Measurements from ENCODE around the gene PSEN2. TPM values are rescaled to one million over a fixed set of nuclear protein-coding genes. Genes with fewer than 3 reads are reported as not detected.

Gene PSEN2
- total RNA-seq, 2 experiments from 2014 or later = 0.48 to 1.7 TPM

DNA sequence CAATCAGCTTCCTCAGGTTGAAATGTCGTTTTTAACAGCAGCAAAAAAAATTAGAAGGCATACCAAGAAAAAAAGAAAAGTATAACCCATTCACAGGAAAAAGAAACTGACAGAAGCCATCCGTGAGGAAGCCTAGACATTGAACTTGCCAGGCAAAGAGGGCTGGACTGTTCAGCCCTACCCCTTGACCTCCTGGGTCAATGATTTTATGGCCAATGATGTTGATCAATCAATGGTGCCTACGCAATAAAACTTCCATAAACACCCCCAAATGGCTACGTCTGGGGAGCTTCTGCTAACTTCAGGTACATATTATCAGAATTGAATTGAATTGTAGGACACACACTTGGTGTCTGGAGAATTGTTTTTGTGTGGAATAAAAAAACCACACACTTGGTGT, 4.8 kb upstream of the PSEN2 start:
- BruUV-seq (replicated peaks) = no TSS peak

DNA sequence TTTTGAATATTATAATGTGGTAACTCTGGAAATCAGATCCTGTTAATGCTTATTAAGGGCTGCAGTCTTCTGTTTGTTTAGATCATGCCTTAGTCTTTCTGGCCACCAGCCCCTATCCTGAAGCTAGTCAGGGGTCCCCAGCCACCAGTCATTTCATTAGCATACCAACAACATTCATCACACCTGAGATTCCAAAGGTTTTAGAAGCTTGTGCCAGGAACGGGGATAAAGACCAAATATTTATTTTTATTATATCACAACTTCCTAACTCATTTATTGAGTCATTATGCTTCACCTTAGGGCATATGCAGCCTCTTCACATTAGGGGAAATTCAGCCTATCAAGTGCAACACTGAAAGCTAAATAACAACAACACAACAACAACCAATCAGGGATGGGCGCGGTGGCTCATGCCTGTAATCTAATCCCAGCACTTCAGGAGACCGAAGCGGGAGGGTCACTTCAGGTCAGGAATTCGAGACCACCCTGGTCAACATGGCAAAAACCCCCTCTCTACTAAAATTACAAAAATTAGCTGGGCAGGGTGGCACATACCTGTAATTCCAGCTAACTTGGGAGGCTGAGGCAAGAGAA, 2.9 kb upstream of the PSEN2 start:
- POLR2A ChIA-PET = interaction anchor here (0.7 to 1.4 kb wide), 2 partner anchors 11 to 391 kb away, joined by 4 to 5 read pairs; no protein-coding TSS in a partner anchor
- no peaks in the 10 kb centered on the region for H3K36me3 ChIP-seq (ENCODE audit: insufficient read depth, low read length)
- H3K9me3 ChIP-seq (ENCODE audit: low read length) = no peaks in the 10 kb centered on the region
- H3K27ac ChIP-seq (ENCODE audit: low read depth, low read length, poor library complexity, severe bottlenecking) = no peak overlapping the region
- peaks cover 6% of the 10 kb centered on the region for H3K4me1 ChIP-seq (ENCODE audit: insufficient read depth, low read length, poor library complexity, severe bottlenecking)
- no peak overlapping the region for H3K4me2 ChIP-seq (ENCODE audit: low read length)
- BruUV-seq (replicated peaks) = no TSS peak
- H3K9me2 ChIP-seq (ENCODE audit: insufficient read depth, low read length) = no peaks in the 10 kb centered on the region
- no peak for DNase-seq (ENCODE audit: low spot score)
- H3K4me3 ChIP-seq (ENCODE audit: low read depth, low read length, poor library complexity, severe bottlenecking) = no peak overlapping the region
- H4K20me1 ChIP-seq (ENCODE audit: insufficient read depth, low read length) = no peaks in the 10 kb centered on the region
- TF ChIP-seq, protein P1, sequence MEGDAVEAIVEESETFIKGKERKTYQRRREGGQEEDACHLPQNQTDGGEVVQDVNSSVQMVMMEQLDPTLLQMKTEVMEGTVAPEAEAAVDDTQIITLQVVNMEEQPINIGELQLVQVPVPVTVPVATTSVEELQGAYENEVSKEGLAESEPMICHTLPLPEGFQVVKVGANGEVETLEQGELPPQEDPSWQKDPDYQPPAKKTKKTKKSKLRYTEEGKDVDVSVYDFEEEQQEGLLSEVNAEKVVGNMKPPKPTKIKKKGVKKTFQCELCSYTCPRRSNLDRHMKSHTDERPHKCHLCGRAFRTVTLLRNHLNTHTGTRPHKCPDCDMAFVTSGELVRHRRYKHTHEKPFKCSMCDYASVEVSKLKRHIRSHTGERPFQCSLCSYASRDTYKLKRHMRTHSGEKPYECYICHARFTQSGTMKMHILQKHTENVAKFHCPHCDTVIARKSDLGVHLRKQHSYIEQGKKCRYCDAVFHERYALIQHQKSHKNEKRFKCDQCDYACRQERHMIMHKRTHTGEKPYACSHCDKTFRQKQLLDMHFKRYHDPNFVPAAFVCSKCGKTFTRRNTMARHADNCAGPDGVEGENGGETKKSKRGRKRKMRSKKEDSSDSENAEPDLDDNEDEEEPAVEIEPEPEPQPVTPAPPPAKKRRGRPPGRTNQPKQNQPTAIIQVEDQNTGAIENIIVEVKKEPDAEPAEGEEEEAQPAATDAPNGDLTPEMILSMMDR (conservative IDR thresholded peaks at IDR 0.05; ENCODE audit: low read length) = no peak
- TF ChIP-seq EZH2phosphoT487 (IDR thresholded peaks at IDR 0.05; ENCODE audit: borderline replicate concordance, low read depth, low read length) = no peak
- intact Hi-C loops (cut with micrococcal nuclease; ENCODE audit: unreplicated experiment) = no loop called here
- no peak overlapping the region for H2AFZ ChIP-seq (ENCODE audit: low read length)
- no peaks in the 10 kb centered on the region for H3K79me2 ChIP-seq (ENCODE audit: insufficient read depth, low read depth, low read length)
- CTCF ChIA-PET (ENCODE audit: unreplicated experiment) = no interaction called here

More for the DNA sequence above, 4.8 kb upstream of the PSEN2 start:
- intact Hi-C loops (cut with micrococcal nuclease; ENCODE audit: unreplicated experiment) = no loop called here
- ChIA-PET CTCF (ENCODE audit: unreplicated experiment) (no interaction called here), POLR2A (interaction anchor here (1.6 kb wide), 1 partner anchor 16 kb away, joined by 6 read pairs; no protein-coding TSS in a partner anchor)
- peaks cover 6% of the 10 kb centered on the region for H3K4me1 ChIP-seq (ENCODE audit: insufficient read depth, low read length, poor library complexity, severe bottlenecking)
- no peak overlapping the region for H2AFZ ChIP-seq (ENCODE audit: low read length)
- no peaks in the 10 kb centered on the region for H3K79me2 ChIP-seq (ENCODE audit: insufficient read depth, low read depth, low read length)
- no peaks in the 10 kb centered on the region for H3K9me3 ChIP-seq (ENCODE audit: low read length)
- no peak overlapping the region for H3K4me2 ChIP-seq (ENCODE audit: low read length)
- H3K27ac ChIP-seq (ENCODE audit: low read depth, low read length, poor library complexity, severe bottlenecking) = no peak overlapping the region
- H4K20me1 ChIP-seq (ENCODE audit: insufficient read depth, low read length) = no peaks in the 10 kb centered on the region
- no peaks in the 10 kb centered on the region for H3K9me2 ChIP-seq (ENCODE audit: insufficient read depth, low read length)
- no peak overlapping the region for H3K4me3 ChIP-seq (ENCODE audit: low read depth, low read length, poor library complexity, severe bottlenecking)
- DNase-seq (ENCODE audit: low spot score) = no peak
- no peaks in the 10 kb centered on the region for H3K36me3 ChIP-seq (ENCODE audit: insufficient read depth, low read length)
- TF ChIP-seq EZH2phosphoT487 (IDR thresholded peaks at IDR 0.05; ENCODE audit: borderline replicate concordance, low read depth, low read length) = no peak
- TF ChIP-seq, protein P1 (conservative IDR thresholded peaks at IDR 0.05; ENCODE audit: low read length) = no peak

- ChIA-PET POLR2A (interaction anchor here (0.7 kb wide), 1 partner anchor 21 kb away, joined by 5 read pairs; no protein-coding TSS in a partner anchor), CTCF (ENCODE audit: unreplicated experiment) (no interaction called here)
- Histone ChIP-seq H3K4me1 (ENCODE audit: insufficient read depth, low read length, poor library complexity, severe bottlenecking) (peaks cover 6% of the 10 kb centered on the region), H3K9me2 (ENCODE audit: insufficient read depth, low read length) (no peaks in the 10 kb centered on the region), H3K36me3 (ENCODE audit: insufficient read depth, low read length) (no peaks in the 10 kb centered on the region), H4K20me1 (ENCODE audit: insufficient read depth, low read length) (no peaks in the 10 kb centered on the region), H3K4me2 (ENCODE audit: low read length) (no peak overlapping the region), H3K9me3 (ENCODE audit: low read length) (no peaks in the 10 kb centered on the region), H2AFZ (ENCODE audit: low read length) (no peak overlapping the region), H3K27ac (ENCODE audit: low read depth, low read length, poor library complexity, severe bottlenecking) (no peak overlapping the region), H3K79me2 (ENCODE audit: insufficient read depth, low read depth, low read length) (no peaks in the 10 kb centered on the region), H3K4me3 (ENCODE audit: low read depth, low read length, poor library complexity, severe bottlenecking) (no peak overlapping the region)
- no TSS peak for BruUV-seq (replicated peaks)
- intact Hi-C loops (cut with micrococcal nuclease; ENCODE audit: unreplicated experiment) = no loop called here
- no peak for TF ChIP-seq EZH2phosphoT487 (IDR thresholded peaks at IDR 0.05; ENCODE audit: borderline replicate concordance, low read depth, low read length)
- TF ChIP-seq, protein P1 (conservative IDR thresholded peaks at IDR 0.05; ENCODE audit: low read length) = no peak
- DNase-seq (ENCODE audit: low spot score) = no peak
These were observed 1.7 kb upstream of the PSEN2 start for GRCh38 chr1:226868726-226869125.
